HepG2 (cell line): ENCODE data around the gene MCF2L. TPM values are rescaled to one million over a fixed set of nuclear protein-coding genes. Genes with fewer than 3 reads are reported as not detected.

Source experiments
- CREB3 ChIP-seq: sonication (generic); formaldehyde crosslinking; IDR thresholded peaks from 2 replicates; pipeline ENCODE4 v1.5.0; 2020; ENCODE audit warnings: missing genetic modification reagents
- DPF2 ChIP-seq: sonication (generic); formaldehyde crosslinking; IDR thresholded peaks from 2 replicates; pipeline ENCODE4 v1.4.0; 2020; ENCODE audit warnings: mild to moderate bottlenecking, low read depth, missing genetic modification reagents, borderline replicate concordance
- FOXJ3 ChIP-seq: sonication (generic); formaldehyde crosslinking; IDR thresholded peaks from 2 replicates; pipeline ENCODE4 v1.4.0; 2020; ENCODE audit warnings: missing genetic modification reagents, mild to moderate bottlenecking, borderline replicate concordance
- GMEB2 ChIP-seq: IDR thresholded peaks from 2 replicates; pipeline ENCODE4 v1.6.1; 2016; ENCODE audit warnings: missing biosample characterization, missing genetic modification reagents, low read depth
- HIVEP1 ChIP-seq: sonication (generic); formaldehyde crosslinking; IDR thresholded peaks from 2 replicates; pipeline ENCODE4 v1.4.0; 2020; ENCODE audit warnings: mild to moderate bottlenecking, missing genetic modification reagents
- HNF4A ChIP-seq: sonication (generic); formaldehyde crosslinking; IDR thresholded peaks from 2 replicates; pipeline ENCODE4 v1.4.0; 2020; ENCODE audit warnings: missing genetic modification reagents
- MBNL3 ChIP-seq: fragments of 250-450 bp; sonication (Bioruptor Pico); conservative IDR thresholded peaks from 2 replicates; pipeline ENCODE4 v1.8.0; 2022; ENCODE audit warnings: mild to moderate bottlenecking, inconsistent platforms
- MYPOP ChIP-seq: sonication (generic); formaldehyde crosslinking; IDR thresholded peaks from 2 replicates; pipeline ENCODE4 v1.8.1; 2023; ENCODE audit warnings: mild to moderate bottlenecking, moderate library complexity, missing genetic modification reagents
- NFATC3 ChIP-seq: sonication (generic); formaldehyde crosslinking; IDR thresholded peaks from 2 replicates; pipeline ENCODE4 v1.5.1; 2020; ENCODE audit warnings: mild to moderate bottlenecking, missing genetic modification reagents
- RXRB ChIP-seq: IDR thresholded peaks from 2 replicates; pipeline ENCODE4 v1.6.1; 2016; ENCODE audit warnings: borderline replicate concordance, missing genetic modification reagents, missing compliant biosample characterization
- SNRNP70 ChIP-seq: fragments of 200-400 bp; formaldehyde crosslinking; IDR thresholded peaks from 2 replicates; pipeline ENCODE4 v1.6.1; 2017; ENCODE audit warnings: mild to moderate bottlenecking, low read depth, low read length, moderate library complexity
- ZMAT3 ChIP-seq: sonication (generic); formaldehyde crosslinking; conservative IDR thresholded peaks from 2 replicates; pipeline ENCODE4 v1.7.0; 2021; ENCODE audit warnings: missing genetic modification reagents
- polyA plus RNA-seq, 8 experiments: library from polyadenylated mRNA; depleted of rRNA in 3 of 8; stranded (reverse) in 7 of 8; unstranded in 1 of 8; fragments of >200 nt; fragmentation: Illumina TruSeq in 4 of 8; extraction: Trizol in 4 of 8; gene quantifications; 2 replicates each; pipeline versions ENCODE4 v1.2.1 to v1.2.3, GENCODE V29; 2011 to 2016; ENCODE audit warnings: low read depth in 4 of 8, missing spikeins in 1 of 8, mixed read lengths in 1 of 8; ENCODE audit not compliant: insufficient read depth in 1 of 8
- total RNA-seq, 5 experiments: library from RNA; depleted of rRNA; stranded (reverse); fragments of >200 nt; fragmentation: Illumina TruSeq; extraction: Trizol; gene quantifications; 2 replicates each; pipeline ENCODE4 v1.2.3, GENCODE V29; 2016; ENCODE audit warnings: low read depth in 1 of 5
- TF ChIP-seq, protein P1 (sequence below): sonication (generic); formaldehyde crosslinking; IDR thresholded peaks from 2 replicates; pipeline ENCODE4 v1.5.0; 2020; ENCODE audit warnings: missing genetic modification reagents
- TF ChIP-seq, protein P2 (sequence below): sonication (generic); formaldehyde crosslinking; conservative IDR thresholded peaks from 2 replicates; pipeline ENCODE4 v1.4.0; 2020; ENCODE audit warnings: mild to moderate bottlenecking, missing genetic modification reagents, moderate library complexity
- TF ChIP-seq, protein P3 (sequence below): sonication (generic); formaldehyde crosslinking; IDR thresholded peaks from 2 replicates; pipeline ENCODE4 v1.4.0; 2020; ENCODE audit warnings: missing genetic modification reagents, borderline replicate concordance
- TF ChIP-seq, protein P4 (sequence below): sonication (generic); formaldehyde crosslinking; IDR thresholded peaks from 2 replicates; pipeline ENCODE4 v1.5.1; 2020; ENCODE audit warnings: mild to moderate bottlenecking, moderate library complexity, missing genetic modification reagents

Gene MCF2L
- total and polyA plus RNA-seq, 2 of the 13 experiments (the other 11 are each of a cell fraction or from before 2014, with no cell fraction given), result 19.4 to 28.4 TPM

DNA sequence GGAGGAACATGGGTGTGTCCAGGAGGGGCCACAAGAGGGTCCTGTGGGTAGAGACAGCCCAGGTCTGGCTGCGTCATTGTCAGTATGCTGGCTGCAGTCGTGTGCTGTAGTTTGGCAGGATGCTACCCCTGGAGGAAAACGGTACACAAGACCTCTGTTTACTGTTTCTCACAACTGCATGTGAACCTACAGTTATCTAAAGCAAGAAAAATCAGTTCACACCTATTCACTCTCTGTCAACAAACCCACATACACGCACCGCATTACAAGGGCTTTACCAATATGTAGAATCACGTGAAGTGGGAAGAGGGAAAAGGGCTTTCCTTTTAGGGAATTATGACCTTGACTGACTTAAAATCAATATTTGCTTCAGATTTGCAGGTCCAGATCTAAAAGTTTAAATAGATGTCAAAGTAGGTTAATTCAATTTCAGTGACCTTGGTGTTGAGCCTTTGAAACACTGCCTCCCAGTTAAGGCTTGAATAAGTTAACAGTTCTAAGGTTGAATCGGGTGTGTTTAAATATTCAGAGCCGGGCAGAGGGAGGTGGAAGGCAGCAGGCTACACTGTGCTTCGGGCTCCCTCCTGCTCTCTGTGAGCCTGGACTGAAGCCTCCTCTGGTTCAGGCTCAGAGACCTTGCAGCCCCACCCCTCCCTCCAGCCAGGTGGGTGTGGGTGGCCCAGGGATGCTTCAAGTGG is 17.2 kb upstream of the MCF2L start (continued):
- TF ChIP-seq, protein P1, sequence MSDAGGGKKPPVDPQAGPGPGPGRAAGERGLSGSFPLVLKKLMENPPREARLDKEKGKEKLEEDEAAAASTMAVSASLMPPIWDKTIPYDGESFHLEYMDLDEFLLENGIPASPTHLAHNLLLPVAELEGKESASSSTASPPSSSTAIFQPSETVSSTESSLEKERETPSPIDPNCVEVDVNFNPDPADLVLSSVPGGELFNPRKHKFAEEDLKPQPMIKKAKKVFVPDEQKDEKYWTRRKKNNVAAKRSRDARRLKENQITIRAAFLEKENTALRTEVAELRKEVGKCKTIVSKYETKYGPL (CRISPR knock-in tag), result no peak
- no peak for TF ChIP-seq MBNL3 (CRISPR knock-in tag)
- TF ChIP-seq, protein P2, sequence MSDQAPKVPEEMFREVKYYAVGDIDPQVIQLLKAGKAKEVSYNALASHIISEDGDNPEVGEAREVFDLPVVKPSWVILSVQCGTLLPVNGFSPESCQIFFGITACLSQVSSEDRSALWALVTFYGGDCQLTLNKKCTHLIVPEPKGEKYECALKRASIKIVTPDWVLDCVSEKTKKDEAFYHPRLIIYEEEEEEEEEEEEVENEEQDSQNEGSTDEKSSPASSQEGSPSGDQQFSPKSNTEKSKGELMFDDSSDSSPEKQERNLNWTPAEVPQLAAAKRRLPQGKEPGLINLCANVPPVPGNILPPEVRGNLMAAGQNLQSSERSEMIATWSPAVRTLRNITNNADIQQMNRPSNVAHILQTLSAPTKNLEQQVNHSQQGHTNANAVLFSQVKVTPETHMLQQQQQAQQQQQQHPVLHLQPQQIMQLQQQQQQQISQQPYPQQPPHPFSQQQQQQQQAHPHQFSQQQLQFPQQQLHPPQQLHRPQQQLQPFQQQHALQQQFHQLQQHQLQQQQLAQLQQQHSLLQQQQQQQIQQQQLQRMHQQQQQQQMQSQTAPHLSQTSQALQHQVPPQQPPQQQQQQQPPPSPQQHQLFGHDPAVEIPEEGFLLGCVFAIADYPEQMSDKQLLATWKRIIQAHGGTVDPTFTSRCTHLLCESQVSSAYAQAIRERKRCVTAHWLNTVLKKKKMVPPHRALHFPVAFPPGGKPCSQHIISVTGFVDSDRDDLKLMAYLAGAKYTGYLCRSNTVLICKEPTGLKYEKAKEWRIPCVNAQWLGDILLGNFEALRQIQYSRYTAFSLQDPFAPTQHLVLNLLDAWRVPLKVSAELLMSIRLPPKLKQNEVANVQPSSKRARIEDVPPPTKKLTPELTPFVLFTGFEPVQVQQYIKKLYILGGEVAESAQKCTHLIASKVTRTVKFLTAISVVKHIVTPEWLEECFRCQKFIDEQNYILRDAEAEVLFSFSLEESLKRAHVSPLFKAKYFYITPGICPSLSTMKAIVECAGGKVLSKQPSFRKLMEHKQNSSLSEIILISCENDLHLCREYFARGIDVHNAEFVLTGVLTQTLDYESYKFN (CRISPR knock-in tag), result peak; percentile 88
- TF ChIP-seq, protein P3, sequence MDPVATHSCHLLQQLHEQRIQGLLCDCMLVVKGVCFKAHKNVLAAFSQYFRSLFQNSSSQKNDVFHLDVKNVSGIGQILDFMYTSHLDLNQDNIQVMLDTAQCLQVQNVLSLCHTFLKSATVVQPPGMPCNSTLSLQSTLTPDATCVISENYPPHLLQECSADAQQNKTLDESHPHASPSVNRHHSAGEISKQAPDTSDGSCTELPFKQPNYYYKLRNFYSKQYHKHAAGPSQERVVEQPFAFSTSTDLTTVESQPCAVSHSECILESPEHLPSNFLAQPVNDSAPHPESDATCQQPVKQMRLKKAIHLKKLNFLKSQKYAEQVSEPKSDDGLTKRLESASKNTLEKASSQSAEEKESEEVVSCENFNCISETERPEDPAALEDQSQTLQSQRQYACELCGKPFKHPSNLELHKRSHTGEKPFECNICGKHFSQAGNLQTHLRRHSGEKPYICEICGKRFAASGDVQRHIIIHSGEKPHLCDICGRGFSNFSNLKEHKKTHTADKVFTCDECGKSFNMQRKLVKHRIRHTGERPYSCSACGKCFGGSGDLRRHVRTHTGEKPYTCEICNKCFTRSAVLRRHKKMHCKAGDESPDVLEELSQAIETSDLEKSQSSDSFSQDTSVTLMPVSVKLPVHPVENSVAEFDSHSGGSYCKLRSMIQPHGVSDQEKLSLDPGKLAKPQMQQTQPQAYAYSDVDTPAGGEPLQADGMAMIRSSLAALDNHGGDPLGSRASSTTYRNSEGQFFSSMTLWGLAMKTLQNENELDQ (CRISPR knock-in tag), result no peak
- peak; percentile 75; the same call in 1 of the 2 replicates for TF ChIP-seq FOXJ3 (CRISPR knock-in tag)
- no peak for TF ChIP-seq NFATC3 (CRISPR knock-in tag)
- TF ChIP-seq HIVEP1, result no peak
- TF ChIP-seq MYPOP (CRISPR knock-in tag), result peak; percentile 78; the same call in 1 of the 2 replicates
- peak; percentile 52 for TF ChIP-seq HNF4A (CRISPR knock-in tag)
- TF ChIP-seq DPF2 (CRISPR knock-in tag), result peak; percentile 81
- TF ChIP-seq, protein P4, sequence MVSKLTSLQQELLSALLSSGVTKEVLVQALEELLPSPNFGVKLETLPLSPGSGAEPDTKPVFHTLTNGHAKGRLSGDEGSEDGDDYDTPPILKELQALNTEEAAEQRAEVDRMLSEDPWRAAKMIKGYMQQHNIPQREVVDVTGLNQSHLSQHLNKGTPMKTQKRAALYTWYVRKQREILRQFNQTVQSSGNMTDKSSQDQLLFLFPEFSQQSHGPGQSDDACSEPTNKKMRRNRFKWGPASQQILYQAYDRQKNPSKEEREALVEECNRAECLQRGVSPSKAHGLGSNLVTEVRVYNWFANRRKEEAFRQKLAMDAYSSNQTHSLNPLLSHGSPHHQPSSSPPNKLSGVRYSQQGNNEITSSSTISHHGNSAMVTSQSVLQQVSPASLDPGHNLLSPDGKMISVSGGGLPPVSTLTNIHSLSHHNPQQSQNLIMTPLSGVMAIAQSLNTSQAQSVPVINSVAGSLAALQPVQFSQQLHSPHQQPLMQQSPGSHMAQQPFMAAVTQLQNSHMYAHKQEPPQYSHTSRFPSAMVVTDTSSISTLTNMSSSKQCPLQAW (CRISPR knock-in tag), result peak; percentile 64
- TF ChIP-seq RXRB, result peak; percentile 87
- TF ChIP-seq ZMAT3 (CRISPR knock-in tag), result no peak
- TF ChIP-seq CREB3 (CRISPR knock-in tag), result no peak
- TF ChIP-seq SNRNP70, result no peak
- TF ChIP-seq GMEB2 (CRISPR knock-in tag), result no peak
